Measurements from ENCODE around the gene KCNN3.

DNA sequence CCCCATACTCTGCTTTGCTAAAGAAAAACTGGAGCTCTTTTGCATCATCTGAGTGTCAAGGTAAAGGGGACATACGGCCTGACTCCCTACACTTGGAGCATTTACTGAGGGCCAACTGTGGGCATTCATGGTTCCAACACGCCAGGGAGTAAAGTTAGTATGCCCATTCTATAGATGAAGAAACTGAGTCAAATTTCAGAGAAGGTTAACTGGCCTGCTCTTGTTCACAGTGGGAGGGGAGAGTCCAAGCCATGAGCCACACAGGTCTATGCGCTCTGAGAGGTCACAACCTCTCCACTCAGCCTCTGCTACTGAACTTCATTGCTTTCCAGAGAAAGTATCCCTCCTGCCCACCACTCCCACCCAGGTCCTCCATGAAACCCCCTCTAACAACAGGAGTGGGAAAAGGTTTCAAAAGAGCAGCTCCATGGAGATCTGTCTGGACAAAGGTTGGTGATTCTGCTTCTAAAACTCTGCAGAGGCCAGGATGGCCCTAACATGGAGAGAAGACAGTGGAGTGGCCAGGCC is 6.8 kb upstream of the KCNN3 start:
- no peak for TF ChIP-seq POLR2A (IDR thresholded peaks at IDR 0.05)
- TF ChIP-seq, protein P1, sequence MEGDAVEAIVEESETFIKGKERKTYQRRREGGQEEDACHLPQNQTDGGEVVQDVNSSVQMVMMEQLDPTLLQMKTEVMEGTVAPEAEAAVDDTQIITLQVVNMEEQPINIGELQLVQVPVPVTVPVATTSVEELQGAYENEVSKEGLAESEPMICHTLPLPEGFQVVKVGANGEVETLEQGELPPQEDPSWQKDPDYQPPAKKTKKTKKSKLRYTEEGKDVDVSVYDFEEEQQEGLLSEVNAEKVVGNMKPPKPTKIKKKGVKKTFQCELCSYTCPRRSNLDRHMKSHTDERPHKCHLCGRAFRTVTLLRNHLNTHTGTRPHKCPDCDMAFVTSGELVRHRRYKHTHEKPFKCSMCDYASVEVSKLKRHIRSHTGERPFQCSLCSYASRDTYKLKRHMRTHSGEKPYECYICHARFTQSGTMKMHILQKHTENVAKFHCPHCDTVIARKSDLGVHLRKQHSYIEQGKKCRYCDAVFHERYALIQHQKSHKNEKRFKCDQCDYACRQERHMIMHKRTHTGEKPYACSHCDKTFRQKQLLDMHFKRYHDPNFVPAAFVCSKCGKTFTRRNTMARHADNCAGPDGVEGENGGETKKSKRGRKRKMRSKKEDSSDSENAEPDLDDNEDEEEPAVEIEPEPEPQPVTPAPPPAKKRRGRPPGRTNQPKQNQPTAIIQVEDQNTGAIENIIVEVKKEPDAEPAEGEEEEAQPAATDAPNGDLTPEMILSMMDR (IDR thresholded peaks at IDR 0.05 in 4 of 5, conservative IDR thresholded peaks at IDR 0.05 in 1 of 5), result no peak
